K562 (cell line): ENCODE data around the gene KCNK4. TPM values are rescaled to one million over a fixed set of nuclear protein-coding genes. Genes with fewer than 3 reads are reported as not detected.
A peak's percentile ranks its signal among the peaks of the same experiment; 100 is the strongest.

Experiments used
- AFF4 ChIP-seq: sonication (generic); formaldehyde crosslinking; IDR thresholded peaks from 2 replicates; pipeline ENCODE4 v1.8.0; 2023; ENCODE audit warnings: mild to moderate bottlenecking, missing genetic modification reagents
- DDX20 ChIP-seq: fragments of 450-650 bp; IDR thresholded peaks from 2 replicates; pipeline ENCODE4 v1.6.1; 2016; ENCODE audit warnings: missing genetic modification characterization, low read depth, mild to moderate bottlenecking, missing compliant biosample characterization, moderate library complexity
- DPF2 ChIP-seq: fragments of 450-650 bp; IDR thresholded peaks from 2 replicates; pipeline ENCODE4 v1.6.1; 2016
- MAX ChIP-seq: sonication (generic); formaldehyde crosslinking; IDR thresholded peaks from 2 replicates; pipeline ENCODE4 v1.9.0; 2022; ENCODE audit warnings: mild to moderate bottlenecking, missing genetic modification reagents
- NRF1 ChIP-seq, 2 experiments: fragments of 450-650 bp; IDR thresholded peaks in 1 of 2; conservative IDR thresholded peaks in 1 of 2; 2 replicates each; pipeline ENCODE4 v1.6.1; 2014; ENCODE audit warnings: mild to moderate bottlenecking in 2 of 2
- PHF20 ChIP-seq: fragments of 450-650 bp; IDR thresholded peaks from 2 replicates; pipeline ENCODE4 v1.6.1; 2018; ENCODE audit not compliant: partially characterized antibody
- POLR2AphosphoS5 ChIP-seq: IDR thresholded peaks from 2 replicates; pipeline ENCODE4 v1.6.1; 2011; ENCODE audit warnings: mild to moderate bottlenecking, low read depth, low read length, moderate library complexity; ENCODE audit not compliant: control insufficient read depth, insufficient read depth
- TAF1 ChIP-seq: IDR thresholded peaks from 2 replicates; pipeline ENCODE4 v1.6.1; 2011; ENCODE audit warnings: mild to moderate bottlenecking, low read length, moderate library complexity; ENCODE audit not compliant: insufficient read depth, control insufficient read depth, severe bottlenecking; ENCODE audit errors: extremely low read depth
- TFAP4 ChIP-seq: sonication (generic); formaldehyde crosslinking; IDR thresholded peaks from 2 replicates; pipeline ENCODE4 v1.8.0; 2022; ENCODE audit warnings: missing genetic modification reagents, mild to moderate bottlenecking, moderate library complexity, borderline replicate concordance
- ZBTB26 ChIP-seq: fragments of 450-650 bp; formaldehyde crosslinking; IDR thresholded peaks from 2 replicates; pipeline ENCODE4 v1.4.0; 2022; ENCODE audit warnings: missing genetic modification characterization
- ZNF592 ChIP-seq: fragments of 450-650 bp; IDR thresholded peaks from 2 replicates; pipeline ENCODE4 v1.6.1; 2017; ENCODE audit warnings: antibody characterized with exemption, mild to moderate bottlenecking
- polyA plus RNA-seq, 8 experiments: library from polyadenylated mRNA; depleted of rRNA in 4 of 8; stranded (reverse) in 5 of 8; unstranded in 3 of 8; fragments of >200 nt; fragmentation: Nextera tagmentation in 2 of 8; fragmentation: Illumina TruSeq in 1 of 8; extraction: Ambion mirVana in 2 of 8; extraction: Trizol in 1 of 8; gene quantifications; 2 replicates each; pipeline versions ENCODE4 v1.2.1 to v1.2.3, GENCODE V29; 2011 to 2014; ENCODE audit warnings: inconsistent platforms in 1 of 8, missing spikeins in 1 of 8
- total RNA-seq, 7 experiments: library from RNA; depleted of rRNA in 6 of 7; stranded (reverse); fragments of >200 nt in 6 of 7; fragmentation: Illumina TruSeq in 2 of 7; extraction: Trizol in 2 of 7; gene quantifications; 2 replicates each; pipeline versions ENCODE4 v1.2.1 to v1.2.3, GENCODE V29; 2011 to 2021; ENCODE audit warnings: low replicate concordance in 1 of 7

KCNK4 gene
- total and polyA plus RNA-seq, 9 of the 15 experiments (the other 6 are each of a cell fraction or from before 2014, with no cell fraction given) = not detected

- TF ChIP-seq MAX (CRISPR knock-in tag) (peak; percentile 71), DPF2 (peak; percentile 100), TFAP4 (CRISPR knock-in tag) (peak; percentile 100), ZBTB26 (CRISPR knock-in tag) (no peak), TAF1 (peak; percentile 60), PHF20 (peak; percentile 62), DDX20 (tag) (no peak), AFF4 (0 out of 2 replicates have a peak, but pooled peaks have one; percentile 57), ZNF592 (peak; percentile 45; the same call in 1 of the 2 replicates), POLR2AphosphoS5 (peak; percentile 99), NRF1 (conservative IDR thresholded peaks at IDR 0.05 in 1 of 2, IDR thresholded peaks at IDR 0.05 in 1 of 2) (peak; percentile 61 to 68)
Measured at GRCh38 chr11:64334764-64335735, 43.9 kb downstream of the KCNK4 start (continued).
